H1 (cell line): ENCODE results near the gene CBR3. TPM values are rescaled to one million over a fixed set of nuclear protein-coding genes. Genes with fewer than 3 reads are reported as not detected.

Source experiments
- CTCF ChIA-PET: fragments of 300-600 bp; sonication (Branson Sonifier 250); formaldehyde crosslinking; loops from one replicate; lab custom pipeline; 2021; ENCODE audit not compliant: partially characterized antibody; lab: Charles Lee
- POLR2A ChIA-PET: fragments of 300-600 bp; sonication (Branson Sonifier 250); formaldehyde crosslinking; loops from one replicate; lab custom pipeline; 2021; ENCODE audit warnings: inconsistent platforms; ENCODE audit not compliant: partially characterized antibody; lab: Charles Lee
- DNase-seq, 2 experiments: peaks; one replicate each; pipeline versions ENCODE4 v3.0.0 to v3.0.0-alpha.2; 2010 to 2022; ENCODE audit warnings: low spot score in 2 of 2, low read depth in 1 of 2, mixed read lengths in 1 of 2
- FAIRE-seq: peaks from 2 replicates; lab custom pipeline; 2011; peaks lifted over from hg19 to GRCh38; lab: Jason Lieb, UNC
- H2AFZ ChIP-seq: 2 replicates; pipeline ENCODE4 v1.8.1; 2012; ENCODE audit warnings: low read length, inconsistent platforms
- H2AK5ac ChIP-seq: 2 replicates; pipeline ENCODE4 v1.6.1; 2013; ENCODE audit warnings: low read depth, low read length
- H2BK120ac ChIP-seq: replicated peaks from 2 replicates; pipeline ENCODE3; 2013; ENCODE audit warnings: low read depth, low read length, inconsistent platforms
- H2BK12ac ChIP-seq: 2 replicates; pipeline ENCODE4 v1.6.1; 2013; ENCODE audit warnings: low read depth, low read length
- H2BK15ac ChIP-seq: 2 replicates; pipeline ENCODE4 v1.6.1; 2013; ENCODE audit warnings: low read length
- H2BK20ac ChIP-seq: 2 replicates; pipeline ENCODE4 v1.6.1; 2013; ENCODE audit warnings: low read length
- H2BK5ac ChIP-seq: 2 replicates; pipeline ENCODE4 v1.6.1; 2013; ENCODE audit warnings: low read depth, low read length
- H3K14ac ChIP-seq: 2 replicates; pipeline ENCODE4 v1.6.1; 2013; ENCODE audit warnings: inconsistent platforms; ENCODE audit not compliant: insufficient read length
- H3K18ac ChIP-seq: 2 replicates; pipeline ENCODE4 v1.6.1; 2013; ENCODE audit warnings: low read length; ENCODE audit errors: extremely low read depth
- H3K23ac ChIP-seq: 2 replicates; pipeline ENCODE4 v1.6.1; 2013; ENCODE audit warnings: inconsistent platforms; ENCODE audit not compliant: insufficient read length
- H3K23me2 ChIP-seq: 2 replicates; pipeline ENCODE4 v1.6.1; 2013; ENCODE audit warnings: low read depth, low read length
- H3K27ac ChIP-seq: 2 replicates; pipeline ENCODE4 v1.6.1; 2011; ENCODE audit warnings: low read depth, low read length, inconsistent platforms
- H3K27me3 ChIP-seq, 4 experiments: replicated peaks in 1 of 4; 1 replicate in 1 of 4; 2 replicates in 3 of 4; pipeline versions ENCODE4 v1.6.1 to v1.8.1; 2011 to 2013; ENCODE audit warnings: low read length in 3 of 4, mild to moderate bottlenecking in 3 of 4, inconsistent platforms in 2 of 4, mixed read lengths in 2 of 4, moderate library complexity in 1 of 4; ENCODE audit not compliant: control insufficient read depth in 3 of 4, insufficient read depth in 3 of 4; ENCODE audit errors: extremely low read depth in 1 of 4
- H3K36me3 ChIP-seq, 4 experiments: 2 replicates each; pipeline versions ENCODE4 v1.6.1 to v1.8.1; 2011 to 2013; ENCODE audit warnings: mild to moderate bottlenecking in 4 of 4, low read length in 3 of 4, moderate library complexity in 2 of 4, control low read depth in 1 of 4, inconsistent platforms in 1 of 4; ENCODE audit not compliant: insufficient read depth in 4 of 4, control insufficient read depth in 2 of 4
- H3K4ac ChIP-seq: replicated peaks from 2 replicates; pipeline ENCODE3; 2013; ENCODE audit warnings: low read length, low read depth, mixed read lengths, inconsistent platforms; ENCODE audit not compliant: insufficient read length
- H3K4me1 ChIP-seq, 4 experiments: replicated peaks in 1 of 4; 1 replicate in 1 of 4; 2 replicates in 3 of 4; pipeline versions ENCODE4 v1.6.1 to v1.8.1; 2011 to 2013; ENCODE audit warnings: low read length in 3 of 4, inconsistent platforms in 2 of 4, mixed read lengths in 1 of 4; ENCODE audit not compliant: insufficient read depth in 4 of 4, control insufficient read depth in 3 of 4
- H3K4me2 ChIP-seq, 2 experiments: 2 replicates each; pipeline versions ENCODE4 v1.6.1 to v1.8.1; 2011 to 2013; ENCODE audit warnings: low read depth in 2 of 2, low read length in 2 of 2, control low read depth in 1 of 2, inconsistent platforms in 1 of 2, mild to moderate bottlenecking in 1 of 2; ENCODE audit not compliant: insufficient read depth in 1 of 2
- H3K4me3 ChIP-seq, 4 experiments: fragments of 200-600, 300-600 bp in 1 of 4; sonication (generic), shearing (Covaris generic), sonication (Bioruptor Twin) in 1 of 4; 2 replicates each; pipeline versions ENCODE4 v1.5.1 to v1.8.1; 2011 to 2016; ENCODE audit warnings: low read length in 4 of 4, low read depth in 3 of 4, control low read depth in 2 of 4, inconsistent platforms in 2 of 4, mild to moderate bottlenecking in 2 of 4, mixed read lengths in 1 of 4, moderate library complexity in 1 of 4; ENCODE audit not compliant: insufficient read depth in 2 of 4; ENCODE audit errors: extremely low read depth in 1 of 4
- H3K56ac ChIP-seq: replicated peaks from 2 replicates; pipeline ENCODE3; 2013; ENCODE audit warnings: low read depth, mild to moderate bottlenecking, mixed read lengths, low read length, inconsistent platforms; ENCODE audit not compliant: insufficient read length
- H3K79me1 ChIP-seq: 2 replicates; pipeline ENCODE4 v1.6.1; 2013; ENCODE audit warnings: low read depth, low read length, control low read depth
- H3K79me2 ChIP-seq, 2 experiments: 2 replicates each; pipeline versions ENCODE4 v1.6.1 to v1.8.1; 2012 to 2013; ENCODE audit warnings: low read length in 2 of 2, mild to moderate bottlenecking in 2 of 2, inconsistent platforms in 1 of 2; ENCODE audit not compliant: insufficient read depth in 2 of 2, control insufficient read depth in 1 of 2
- H3K9ac ChIP-seq, 4 experiments: replicated peaks in 1 of 4; 1 replicate in 1 of 4; 2 replicates in 3 of 4; pipeline versions ENCODE4 v1.6.1 to v1.8.1; 2011 to 2013; ENCODE audit warnings: low read depth in 3 of 4, low read length in 3 of 4, control low read depth in 2 of 4, mild to moderate bottlenecking in 2 of 4, moderate library complexity in 2 of 4, inconsistent platforms in 1 of 4; ENCODE audit errors: extremely low read depth in 1 of 4
- H3K9me3 ChIP-seq, 2 experiments: 2 replicates each; pipeline versions ENCODE4 v1.6.1 to v1.8.1; 2012 to 2013; ENCODE audit warnings: mild to moderate bottlenecking in 2 of 2, moderate library complexity in 2 of 2, control low read depth in 1 of 2, inconsistent platforms in 1 of 2, low read depth in 1 of 2, low read length in 1 of 2, mixed read lengths in 1 of 2; ENCODE audit not compliant: insufficient read depth in 2 of 2
- H4K20me1 ChIP-seq, 2 experiments: replicated peaks in 1 of 2; 2 replicates each; pipeline versions ENCODE3 to v1.8.1; 2011 to 2013; ENCODE audit warnings: inconsistent platforms in 2 of 2, low read length in 2 of 2, mild to moderate bottlenecking in 1 of 2; ENCODE audit not compliant: insufficient read depth in 2 of 2, control insufficient read depth in 1 of 2
- H4K5ac ChIP-seq: 2 replicates; pipeline ENCODE4 v1.6.1; 2013; ENCODE audit warnings: low read length, low read depth, mixed read lengths, inconsistent platforms; ENCODE audit not compliant: insufficient read length
- H4K8ac ChIP-seq: 2 replicates; pipeline ENCODE4 v1.8.0; 2013; ENCODE audit warnings: mild to moderate bottlenecking, moderate library complexity, low read length, inconsistent platforms; ENCODE audit not compliant: insufficient read depth; ENCODE audit errors: extremely low read depth
- H4K91ac ChIP-seq: replicated peaks from 2 replicates; pipeline ENCODE3; 2013; ENCODE audit warnings: low read length, mixed read lengths, inconsistent platforms; ENCODE audit not compliant: insufficient read length
- ATF2 ChIP-seq: IDR thresholded peaks from 2 replicates; pipeline ENCODE4 v1.6.1; 2012; ENCODE audit warnings: low read length, inconsistent platforms
- BACH1 ChIP-seq: IDR thresholded peaks from 2 replicates; pipeline ENCODE4 v1.6.1; 2012; ENCODE audit warnings: low read length, improper control_type of control experiment
- CEBPB ChIP-seq: IDR thresholded peaks from 2 replicates; pipeline ENCODE4 v1.6.1; 2012; ENCODE audit warnings: low read depth, low read length
- CTBP2 ChIP-seq: IDR thresholded peaks from 2 replicates; pipeline ENCODE4 v1.7.0; 2011; ENCODE audit warnings: borderline replicate concordance, mild to moderate bottlenecking, moderate library complexity, mixed read lengths, low read length; ENCODE audit not compliant: insufficient read depth, insufficient read length
- GABPA ChIP-seq: IDR thresholded peaks from 2 replicates; pipeline ENCODE4 v1.6.1; 2011; ENCODE audit warnings: mild to moderate bottlenecking, low read length, moderate library complexity, borderline replicate concordance; ENCODE audit not compliant: insufficient read depth
- HDAC2 ChIP-seq, 2 experiments: fragments of 300-600 bp in 1 of 2; sonication (generic) in 1 of 2; IDR thresholded peaks; 2 replicates each; pipeline ENCODE4 v1.6.1; 2011 to 2012; ENCODE audit warnings: low read depth in 2 of 2, low read length in 2 of 2, mild to moderate bottlenecking in 2 of 2, moderate library complexity in 2 of 2, borderline replicate concordance in 1 of 2, inconsistent platforms in 1 of 2
- KDM4A ChIP-seq: IDR thresholded peaks from one replicate; pipeline ENCODE4 v1.7.1; 2012; ENCODE audit warnings: low read depth, mild to moderate bottlenecking, moderate library complexity, low read length, inconsistent platforms; ENCODE audit not compliant: severe bottlenecking
- KDM5A ChIP-seq: fragments of 200-600 bp; IDR thresholded peaks from 2 replicates; pipeline ENCODE4 v1.7.1; 2012; ENCODE audit warnings: mild to moderate bottlenecking, low read length, inconsistent platforms, mixed read lengths
- NANOG ChIP-seq: IDR thresholded peaks from 2 replicates; pipeline ENCODE4 v1.6.1; 2011; ENCODE audit warnings: low read length, low read depth, mild to moderate bottlenecking, inconsistent platforms; ENCODE audit not compliant: insufficient read depth, poor library complexity, severe bottlenecking
- NRF1 ChIP-seq: IDR thresholded peaks from 2 replicates; pipeline ENCODE4 v1.6.1; 2011; ENCODE audit warnings: mild to moderate bottlenecking, low read depth, low read length, improper control_type of control experiment
- ZNF274 ChIP-seq: IDR thresholded peaks from 2 replicates; pipeline ENCODE4 v1.7.0; 2012; ENCODE audit warnings: low read length, borderline replicate concordance; ENCODE audit errors: extremely low read depth
- WGBS, 2 experiments: shearing (Covaris generic) in 1 of 2; methylation state at CpG; one replicate each; pipeline versions ENCODE4 v1.1.6 to v1.1.7; 2013 to 2015; ENCODE audit warnings: low lambda C conversion rate in 2 of 2, mixed read lengths in 2 of 2, inconsistent platforms in 1 of 2, low coverage in 1 of 2, missing lambda C conversion rate in 1 of 2; ENCODE audit not compliant: insufficient replicate concordance in 2 of 2, insufficient coverage in 1 of 2, insufficient read length in 1 of 2; ENCODE audit errors: extremely low coverage in 1 of 2, missing lambda C conversion rate in 1 of 2; 5-methylcytosine and 5-hydroxymethylcytosine counted together
- polyA plus RNA-seq, 7 experiments: library from polyadenylated mRNA; depleted of rRNA in 3 of 7; stranded (reverse) in 5 of 7; unstranded in 2 of 7; fragments of >200 nt in 5 of 7; fragments of 200-250 nt in 2 of 7; gene quantifications; 1 replicate in 5 of 7; 2 replicates in 1 of 7; 4 replicates in 1 of 7; pipeline versions ENCODE4 v1.2.1 to v1.2.3, GENCODE V29; 2011 to 2013; ENCODE audit warnings: missing spikeins in 2 of 7, mixed read lengths in 2 of 7
- total RNA-seq: library from RNA; stranded (reverse); fragmentation: NEBNext Ultra II Directional; extraction: Animal tissue kit (Norgen Biotek cat#: 25700); gene quantifications from 2 replicates; pipeline ENCODE4 v1.2.1, GENCODE V29; 2021

Gene CBR3
- total and polyA plus RNA-seq, 2 of the 8 experiments (the other 6 are each of a cell fraction or from before 2014, with no cell fraction given) = 1.2 to 4.3 TPM

- H3K18ac ChIP-seq = peak overlapping the region; percentile 2; the same call in 1 of the 2 replicates
- peak overlapping the region; percentile 100 for H2BK120ac ChIP-seq
- no peaks in the 10 kb centered on the region for H4K20me1 ChIP-seq
- 58% methylated on average over 2 of the region's 2 CpGs; no CpG with 5 or more reads in 1 of the 2 experiments for WGBS, 2 experiments
- H2BK5ac ChIP-seq = peak overlapping the region; percentile 98
- H2AFZ ChIP-seq = no peak overlapping the region
- no peaks in the 10 kb centered on the region for H3K79me1 ChIP-seq
- no peak overlapping the region for H2BK20ac ChIP-seq
- DNase-seq = no peak
- peaks cover 10 to 32% (median 17%) of the 10 kb centered on the region in 4 experiments; a peak in 5 of 7 replicates for H3K4me1 ChIP-seq
- no peak for FAIRE-seq
- H3K4me3 ChIP-seq = no peak overlapping the region; a peak in 1 of 8 replicates
- H4K91ac ChIP-seq = peak overlapping the region; percentile 99
- H3K27me3 ChIP-seq = no peaks in the 10 kb centered on the region
- H3K23ac ChIP-seq = no peak overlapping the region
- H3K4me2 ChIP-seq = peak overlapping the region; percentile 9 to 54; a peak in 1 of 4 replicates
- H4K5ac ChIP-seq = no peak overlapping the region
- no peak overlapping the region for H4K8ac ChIP-seq
- H2BK12ac ChIP-seq = peak overlapping the region; percentile 81; the same call in 1 of the 2 replicates
- CTCF ChIA-PET = interaction anchor here (0.9 to 1.4 kb wide), 2 partner anchors 11 to 39 kb away, joined by 4 to 5 read pairs; no protein-coding TSS in a partner anchor
- H3K23me2 ChIP-seq = no peaks in the 10 kb centered on the region
- peaks cover 0 to 3% (median 1%) of the 10 kb centered on the region in 4 experiments; a peak in 1 of 8 replicates for H3K36me3 ChIP-seq
- H2AK5ac ChIP-seq = no peak overlapping the region
- H3K27ac ChIP-seq = peak overlapping the region; percentile 58; the same call in 1 of the 2 replicates
- H3K9ac ChIP-seq = no peak overlapping the region
- H3K4ac ChIP-seq = no peak overlapping the region
- H3K9me3 ChIP-seq = peaks cover 13 to 18% of the 10 kb centered on the region in 2 experiments
- no peak overlapping the region for H3K14ac ChIP-seq
- H3K56ac ChIP-seq = no peak overlapping the region
- H3K79me2 ChIP-seq = no peaks in the 10 kb centered on the region
- no peak overlapping the region for H2BK15ac ChIP-seq
- POLR2A ChIA-PET = interaction anchor here (0.8 to 1.5 kb wide), 3 partner anchors 10 to 27 kb away, joined by 3 to 5 read pairs (median 3); no protein-coding TSS in a partner anchor
- TF ChIP-seq NRF1 = no peak
- no peak for TF ChIP-seq ZNF274
- TF ChIP-seq CEBPB = no peak
- no peak for TF ChIP-seq CTBP2
- no peak for TF ChIP-seq KDM5A
- TF ChIP-seq BACH1 = no peak
- no peak for TF ChIP-seq KDM4A
- TF ChIP-seq GABPA = no peak
- TF ChIP-seq ATF2 = no peak
- TF ChIP-seq NANOG = no peak
- no peak for TF ChIP-seq HDAC2 (IDR thresholded peaks at IDR 0.05; ENCODE audit: borderline replicate concordance in 1 of 2, low read depth in 2 of 2, low read length in 2 of 2)
Measured at GRCh38 chr21:36098182-36098532, 36.7 kb upstream of the CBR3 start.
